PFSK-1 (cell line): Measurements from ENCODE around the gene EPS15.

ENCODE experiments used
- FOXP2 ChIP-seq: optimal IDR thresholded peaks from 2 replicates; pipeline ENCODE3; 2011; ENCODE audit warnings: borderline replicate concordance, control low read depth, inconsistent platforms; ENCODE audit not compliant: insufficient read depth; ENCODE audit errors: extremely low read length, extremely low read depth
- POLR2AphosphoS5 ChIP-seq: IDR thresholded peaks from 2 replicates; pipeline ENCODE4 v1.6.1; 2012; ENCODE audit warnings: low read depth, mild to moderate bottlenecking, control low read depth, low read length, moderate library complexity
- SIN3A ChIP-seq: IDR thresholded peaks from 2 replicates; pipeline ENCODE4 v1.6.1; 2012; ENCODE audit warnings: mild to moderate bottlenecking, low read length, moderate library complexity, borderline replicate concordance; ENCODE audit not compliant: insufficient read depth
- TAF1 ChIP-seq: IDR thresholded peaks from 2 replicates; pipeline ENCODE4 v1.6.1; 2012; ENCODE audit warnings: low read length, control low read depth, borderline replicate concordance; ENCODE audit not compliant: insufficient read depth
- TF ChIP-seq, protein P1 (sequence below), 2 experiments: IDR thresholded peaks; 2 replicates each; pipeline versions ENCODE4 v1.6.1 to v1.8.0; 2011 to 2012; ENCODE audit warnings: low read depth in 2 of 2, low read length in 2 of 2, control low read depth in 1 of 2, inconsistent platforms in 1 of 2, mild to moderate bottlenecking in 1 of 2, moderate library complexity in 1 of 2; ENCODE audit not compliant: insufficient read depth in 1 of 2

The EPS15 gene

DNA sequence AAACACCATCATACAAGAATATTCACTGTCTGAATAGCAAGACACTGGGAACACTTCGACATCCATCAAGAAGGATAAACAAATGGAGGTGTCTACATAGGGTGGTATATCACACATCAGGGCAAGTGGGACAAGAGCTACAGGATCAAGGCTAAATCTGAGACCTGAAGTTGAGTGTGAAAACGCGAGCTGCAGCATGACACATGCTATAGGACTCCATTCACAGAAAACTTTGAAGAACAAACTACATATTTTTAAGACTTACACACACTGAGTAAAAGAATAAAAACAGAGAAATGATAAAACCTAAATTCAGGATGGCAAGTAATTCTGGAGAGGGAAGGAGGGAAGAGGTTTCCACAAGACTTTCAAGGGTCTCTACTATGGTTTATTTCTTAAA is 190.8 kb downstream of the EPS15 start:
- TF ChIP-seq SIN3A: no peak
- TF ChIP-seq, protein P1, sequence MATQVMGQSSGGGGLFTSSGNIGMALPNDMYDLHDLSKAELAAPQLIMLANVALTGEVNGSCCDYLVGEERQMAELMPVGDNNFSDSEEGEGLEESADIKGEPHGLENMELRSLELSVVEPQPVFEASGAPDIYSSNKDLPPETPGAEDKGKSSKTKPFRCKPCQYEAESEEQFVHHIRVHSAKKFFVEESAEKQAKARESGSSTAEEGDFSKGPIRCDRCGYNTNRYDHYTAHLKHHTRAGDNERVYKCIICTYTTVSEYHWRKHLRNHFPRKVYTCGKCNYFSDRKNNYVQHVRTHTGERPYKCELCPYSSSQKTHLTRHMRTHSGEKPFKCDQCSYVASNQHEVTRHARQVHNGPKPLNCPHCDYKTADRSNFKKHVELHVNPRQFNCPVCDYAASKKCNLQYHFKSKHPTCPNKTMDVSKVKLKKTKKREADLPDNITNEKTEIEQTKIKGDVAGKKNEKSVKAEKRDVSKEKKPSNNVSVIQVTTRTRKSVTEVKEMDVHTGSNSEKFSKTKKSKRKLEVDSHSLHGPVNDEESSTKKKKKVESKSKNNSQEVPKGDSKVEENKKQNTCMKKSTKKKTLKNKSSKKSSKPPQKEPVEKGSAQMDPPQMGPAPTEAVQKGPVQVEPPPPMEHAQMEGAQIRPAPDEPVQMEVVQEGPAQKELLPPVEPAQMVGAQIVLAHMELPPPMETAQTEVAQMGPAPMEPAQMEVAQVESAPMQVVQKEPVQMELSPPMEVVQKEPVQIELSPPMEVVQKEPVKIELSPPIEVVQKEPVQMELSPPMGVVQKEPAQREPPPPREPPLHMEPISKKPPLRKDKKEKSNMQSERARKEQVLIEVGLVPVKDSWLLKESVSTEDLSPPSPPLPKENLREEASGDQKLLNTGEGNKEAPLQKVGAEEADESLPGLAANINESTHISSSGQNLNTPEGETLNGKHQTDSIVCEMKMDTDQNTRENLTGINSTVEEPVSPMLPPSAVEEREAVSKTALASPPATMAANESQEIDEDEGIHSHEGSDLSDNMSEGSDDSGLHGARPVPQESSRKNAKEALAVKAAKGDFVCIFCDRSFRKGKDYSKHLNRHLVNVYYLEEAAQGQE (IDR thresholded peaks at IDR 0.05; ENCODE audit: insufficient read depth in 1 of 2, low read depth in 2 of 2, low read length in 2 of 2): no peak
- no peak for TF ChIP-seq TAF1
- TF ChIP-seq FOXP2: no peak
- TF ChIP-seq POLR2AphosphoS5: no peak

DNA sequence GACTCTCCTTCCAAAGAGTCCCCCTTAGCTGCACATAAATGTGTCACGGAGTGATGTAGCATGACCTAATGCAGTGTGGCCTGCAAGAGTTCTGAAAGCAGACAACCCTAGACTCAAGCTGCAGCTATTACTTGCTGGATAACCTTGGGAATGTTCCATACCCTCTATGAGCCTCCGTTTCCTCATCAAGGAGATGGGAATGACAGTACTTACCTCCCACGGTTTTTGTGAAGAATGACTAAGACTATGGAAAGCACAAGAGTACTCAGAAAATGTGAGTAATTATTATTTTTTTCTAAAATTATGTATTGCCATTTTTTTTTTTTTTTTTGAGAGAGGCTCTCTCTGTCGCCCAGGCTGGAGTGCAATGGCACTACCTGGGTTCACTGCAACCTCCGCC is 191.7 kb downstream of the EPS15 start:
- TF ChIP-seq SIN3A (no peak), TAF1 (no peak)

DNA sequence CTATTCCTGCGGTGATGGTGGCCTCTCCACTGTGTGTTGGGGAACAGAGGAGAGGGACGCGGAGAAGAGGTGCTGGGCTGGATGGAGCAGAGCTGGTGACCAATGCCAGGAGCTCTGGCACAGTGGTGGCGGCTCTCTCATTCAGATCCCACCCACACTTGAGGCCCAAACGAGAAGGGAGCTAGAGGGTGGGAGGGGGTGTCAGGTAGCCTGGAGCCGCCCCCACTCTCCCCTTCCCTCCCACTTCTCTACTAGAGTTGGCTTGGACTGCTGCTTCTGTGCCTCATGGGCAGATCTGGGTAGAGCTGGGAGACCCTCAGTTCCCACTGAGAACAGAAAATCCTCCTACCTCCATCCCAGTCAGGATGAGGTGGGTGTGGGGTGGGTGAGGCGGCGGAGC is 192.2 kb downstream of the EPS15 start:
- no peak for TF ChIP-seq FOXP2

DNA sequence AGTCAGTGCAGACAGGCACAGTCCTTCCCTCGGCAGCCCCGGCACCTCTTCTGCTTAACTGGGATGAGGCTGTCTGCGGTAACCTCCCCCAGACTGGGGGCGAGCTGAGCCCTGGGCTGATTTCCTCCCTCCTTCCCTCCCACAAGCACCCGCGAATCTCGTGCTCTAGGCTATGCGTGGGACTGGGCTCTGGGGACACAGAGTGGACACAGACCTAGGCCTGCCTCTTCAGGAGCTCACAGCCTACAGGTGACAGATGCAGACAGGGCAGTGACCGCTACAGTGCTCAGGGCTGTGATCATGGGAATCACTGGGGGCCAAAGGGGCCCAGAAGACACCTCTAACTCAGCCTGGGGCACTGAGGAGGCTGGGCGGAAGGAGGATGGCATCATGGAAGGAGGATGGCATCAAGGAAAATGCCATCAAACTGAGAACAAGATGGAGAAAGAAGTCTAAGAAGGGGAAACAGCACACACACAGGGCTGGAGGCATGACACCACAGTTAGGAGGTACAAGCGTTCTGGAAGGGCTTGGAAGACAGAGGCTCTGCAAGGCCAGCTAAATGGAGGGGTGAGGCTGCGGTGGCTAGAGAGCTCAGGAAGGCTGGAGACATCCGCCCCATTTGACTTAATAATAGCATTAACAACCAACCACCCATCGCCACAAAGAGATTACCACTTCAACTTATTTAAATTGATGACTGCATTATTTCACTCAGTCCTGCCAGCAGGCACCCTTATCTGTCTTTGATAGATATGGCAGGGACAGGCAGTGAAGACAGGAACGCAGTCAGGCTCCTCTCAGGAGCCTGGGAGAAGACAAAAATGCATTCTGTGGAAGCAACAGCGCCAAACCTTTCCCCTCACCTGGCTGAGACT is 192.9 kb downstream of the EPS15 start:
- TF ChIP-seq, protein P1 (IDR thresholded peaks at IDR 0.05; ENCODE audit: insufficient read depth in 1 of 2, low read depth in 2 of 2, low read length in 2 of 2): no peak
- TF ChIP-seq SIN3A (no peak), POLR2AphosphoS5 (no peak), FOXP2 (no peak), TAF1 (no peak)

DNA sequence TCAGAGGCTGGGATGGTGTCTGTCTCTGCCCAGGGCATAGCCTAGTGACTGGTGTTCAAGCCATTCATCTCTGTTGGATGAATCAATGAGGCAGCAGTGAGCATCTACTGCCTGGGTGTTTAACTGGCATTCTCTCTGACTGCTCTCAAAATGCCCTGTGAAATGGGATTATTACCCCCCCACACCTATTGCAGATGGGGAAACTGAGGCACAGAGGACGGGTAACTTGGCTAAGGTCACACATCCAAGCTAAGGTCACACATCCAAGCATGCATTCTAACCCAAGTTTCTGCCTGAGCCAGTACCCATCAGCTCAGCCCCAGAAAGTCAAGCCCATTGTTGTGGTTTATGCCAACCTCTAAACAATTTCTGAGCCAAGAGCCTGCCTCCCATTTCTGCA is 193.7 kb downstream of the EPS15 start:
- TF ChIP-seq, protein P1 (IDR thresholded peaks at IDR 0.05; ENCODE audit: insufficient read depth in 1 of 2, low read depth in 2 of 2, low read length in 2 of 2): no peak
- TF ChIP-seq TAF1 (no peak), FOXP2 (no peak), POLR2AphosphoS5 (no peak), SIN3A (no peak)

DNA sequence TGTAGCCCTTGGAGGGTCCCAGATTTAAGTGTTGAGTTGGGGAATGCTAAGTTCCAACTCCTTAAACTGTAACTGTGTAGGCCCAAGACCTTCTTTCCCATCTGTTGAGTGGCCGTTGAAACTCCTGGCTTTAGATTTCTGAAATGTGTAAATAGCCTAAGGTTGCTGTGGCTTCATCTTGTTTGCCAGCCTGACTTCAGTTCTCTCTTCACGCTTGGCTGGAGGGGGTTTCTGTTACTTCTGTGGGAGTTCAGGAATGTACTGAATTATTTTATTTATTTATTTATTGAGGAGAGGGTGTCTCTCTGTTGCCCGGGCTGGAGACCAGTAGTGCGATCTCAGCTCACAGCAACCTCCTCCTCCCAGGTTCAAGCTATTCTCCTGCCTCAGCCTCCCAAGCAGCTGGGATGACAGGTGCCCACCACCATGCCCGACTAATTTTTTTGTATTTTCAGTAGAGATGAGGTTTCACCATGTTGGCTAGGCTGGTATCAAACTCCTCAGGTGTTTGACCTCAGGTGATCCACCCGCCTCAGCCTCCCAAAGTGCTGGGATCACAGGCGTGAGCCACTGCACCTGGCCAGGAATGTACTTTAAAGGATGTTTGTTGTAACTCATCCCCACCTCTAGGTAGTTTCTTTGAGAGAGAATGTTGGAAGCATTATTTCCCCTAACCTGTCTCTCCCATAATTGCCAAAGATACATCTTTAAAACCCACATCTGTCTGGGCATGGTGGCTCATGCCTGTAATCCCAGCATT is 194.6 kb downstream of the EPS15 start:
- no peak for TF ChIP-seq FOXP2
- no peak for TF ChIP-seq SIN3A
- no peak for TF ChIP-seq POLR2AphosphoS5
- TF ChIP-seq, protein P1 (IDR thresholded peaks at IDR 0.05; ENCODE audit: insufficient read depth in 1 of 2, low read depth in 2 of 2, low read length in 2 of 2): no peak
- TF ChIP-seq TAF1: no peak
